Thyroid gland (tissue), 4 donors: ENCODE data around the gene ARHGAP8. TPM values are rescaled to one million over a fixed set of nuclear protein-coding genes. Genes with fewer than 3 reads are reported as not detected.

Experiments
- DNase-seq, 2 donors: peaks; one replicate each; pipeline ENCODE4 v3.0.0-alpha.2; 2019
- H3K27ac ChIP-seq, 3 donors: fragments of 200-600 bp; sonication (generic); 1 replicate in 2 of 3; 2 replicates in 1 of 3; pipeline ENCODE4 v1.5.1; 2016 to 2019; ENCODE audit warnings: mild to moderate bottlenecking in 1 of 3, moderate library complexity in 1 of 3
- H3K27me3 ChIP-seq: fragments of 200-600 bp; sonication (generic); one replicate; pipeline ENCODE4 v1.5.1; 2019
- H3K36me3 ChIP-seq, 2 donors: fragments of 200-600 bp; sonication (generic); one replicate each; pipeline ENCODE4 v1.5.1; 2016 to 2019
- H3K4me1 ChIP-seq, 2 donors: fragments of 200-600 bp; sonication (generic); one replicate each; pipeline ENCODE4 v1.5.1; 2017 to 2019
- H3K4me3 ChIP-seq, 3 donors: fragments of 200-600 bp; sonication (generic); replicated peaks in 1 of 3; 1 replicate in 2 of 3; 2 replicates in 1 of 3; pipeline ENCODE4 v1.5.1; 2016; ENCODE audit warnings: mild to moderate bottlenecking in 1 of 3
- H3K9me3 ChIP-seq: fragments of 200-600 bp; sonication (generic); one replicate; pipeline ENCODE4 v1.5.1; 2017
- POLR2A ChIP-seq, 2 donors: fragments of 450-650 bp; IDR thresholded peaks; one replicate each; pipeline ENCODE4 v1.6.1; 2017; ENCODE audit warnings: antibody characterized with exemption in 2 of 2, mild to moderate bottlenecking in 2 of 2, moderate library complexity in 1 of 2
- WGBS, 2 donors: methylation state at CpG; one replicate each; pipeline ENCODE4 v1.1.5; 2017; 5-methylcytosine and 5-hydroxymethylcytosine counted together
- intact Hi-C: fragments of 100-400 bp; cut with DNase I; formaldehyde crosslinking; loops from one replicate; pipeline ENCODE4 v1.15.1; 2023
- total RNA-seq, 4 donors: library from RNA; depleted of rRNA; stranded (reverse); fragments of >200 nt; gene quantifications; one replicate each; pipeline ENCODE4 v1.2.3, GENCODE V29; 2016
- TF ChIP-seq, protein P1 (sequence below), 6 experiments: fragments of 200-600 bp in 3 of 6; fragments of 450-650 bp in 3 of 6; sonication (generic) in 3 of 6; IDR thresholded peaks; one replicate each; pipeline ENCODE4 v1.5.1; 2016 to 2019; ENCODE audit warnings: antibody characterized with exemption in 6 of 6, mild to moderate bottlenecking in 2 of 6, inconsistent platforms in 1 of 6, moderate library complexity in 1 of 6

The ARHGAP8 gene
- total RNA-seq, 4 donors from 2014 or later, result 24.8 to 44.3 (median 28.0) TPM

DNA sequence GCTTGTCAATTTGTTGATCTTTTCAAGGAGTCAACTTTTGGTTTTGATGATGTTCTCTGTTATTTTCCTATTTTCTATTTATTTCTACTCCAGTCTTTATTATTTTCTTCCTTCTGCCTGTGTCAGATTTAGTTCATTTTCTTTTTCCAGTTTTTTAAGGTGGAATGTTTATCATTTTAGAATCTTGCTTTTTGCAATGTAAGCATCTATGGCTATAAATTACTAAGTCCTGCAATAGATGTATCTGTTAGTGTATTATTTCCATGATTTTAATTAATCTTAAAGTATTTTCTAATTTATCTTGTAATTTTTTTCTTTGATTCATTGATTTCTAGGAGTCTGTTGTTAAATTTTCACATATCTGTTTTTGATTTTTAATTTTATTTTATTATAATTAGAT, 81.7 kb downstream of the ARHGAP8 start:
- TF ChIP-seq, protein P1, sequence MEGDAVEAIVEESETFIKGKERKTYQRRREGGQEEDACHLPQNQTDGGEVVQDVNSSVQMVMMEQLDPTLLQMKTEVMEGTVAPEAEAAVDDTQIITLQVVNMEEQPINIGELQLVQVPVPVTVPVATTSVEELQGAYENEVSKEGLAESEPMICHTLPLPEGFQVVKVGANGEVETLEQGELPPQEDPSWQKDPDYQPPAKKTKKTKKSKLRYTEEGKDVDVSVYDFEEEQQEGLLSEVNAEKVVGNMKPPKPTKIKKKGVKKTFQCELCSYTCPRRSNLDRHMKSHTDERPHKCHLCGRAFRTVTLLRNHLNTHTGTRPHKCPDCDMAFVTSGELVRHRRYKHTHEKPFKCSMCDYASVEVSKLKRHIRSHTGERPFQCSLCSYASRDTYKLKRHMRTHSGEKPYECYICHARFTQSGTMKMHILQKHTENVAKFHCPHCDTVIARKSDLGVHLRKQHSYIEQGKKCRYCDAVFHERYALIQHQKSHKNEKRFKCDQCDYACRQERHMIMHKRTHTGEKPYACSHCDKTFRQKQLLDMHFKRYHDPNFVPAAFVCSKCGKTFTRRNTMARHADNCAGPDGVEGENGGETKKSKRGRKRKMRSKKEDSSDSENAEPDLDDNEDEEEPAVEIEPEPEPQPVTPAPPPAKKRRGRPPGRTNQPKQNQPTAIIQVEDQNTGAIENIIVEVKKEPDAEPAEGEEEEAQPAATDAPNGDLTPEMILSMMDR (IDR thresholded peaks at IDR 0.05), result no peak
- TF ChIP-seq POLR2A (IDR thresholded peaks at IDR 0.05), result no peak
- no peak overlapping the region for H3K4me3 ChIP-seq
- H3K36me3 ChIP-seq, result no peaks in the 10 kb centered on the region
- no peaks in the 10 kb centered on the region for H3K27me3 ChIP-seq
- no peak for DNase-seq
- no peak overlapping the region for H3K27ac ChIP-seq
- intact Hi-C loops, result no loop called here
- no peaks in the 10 kb centered on the region for H3K9me3 ChIP-seq
- no peaks in the 10 kb centered on the region for H3K4me1 ChIP-seq

DNA sequence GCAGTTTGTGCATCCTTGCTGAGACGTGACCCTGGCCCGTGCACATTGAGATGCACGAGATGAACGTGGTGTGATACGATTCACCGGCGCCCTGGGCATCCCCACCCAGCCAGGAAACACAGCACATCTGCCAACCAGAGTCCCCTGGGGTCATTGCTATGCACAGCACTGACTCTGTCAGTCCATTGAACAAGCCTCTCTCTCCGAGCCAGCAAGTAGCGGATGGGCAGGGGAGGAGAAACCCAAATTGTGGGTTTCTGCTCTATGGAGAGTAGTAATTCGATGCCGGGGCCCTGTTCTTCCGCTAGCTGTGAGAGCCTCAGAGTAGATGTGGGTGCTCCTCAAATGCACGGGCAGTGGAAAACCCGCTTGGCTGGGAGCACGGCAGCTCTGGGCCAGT, 85.1 kb downstream of the ARHGAP8 start:
- 84 to 91% methylated on average over 4 to 14 of the region's 15 CpGs for whole genome bisulfite sequencing, 2 donors
- no peak for DNase-seq

DNA sequence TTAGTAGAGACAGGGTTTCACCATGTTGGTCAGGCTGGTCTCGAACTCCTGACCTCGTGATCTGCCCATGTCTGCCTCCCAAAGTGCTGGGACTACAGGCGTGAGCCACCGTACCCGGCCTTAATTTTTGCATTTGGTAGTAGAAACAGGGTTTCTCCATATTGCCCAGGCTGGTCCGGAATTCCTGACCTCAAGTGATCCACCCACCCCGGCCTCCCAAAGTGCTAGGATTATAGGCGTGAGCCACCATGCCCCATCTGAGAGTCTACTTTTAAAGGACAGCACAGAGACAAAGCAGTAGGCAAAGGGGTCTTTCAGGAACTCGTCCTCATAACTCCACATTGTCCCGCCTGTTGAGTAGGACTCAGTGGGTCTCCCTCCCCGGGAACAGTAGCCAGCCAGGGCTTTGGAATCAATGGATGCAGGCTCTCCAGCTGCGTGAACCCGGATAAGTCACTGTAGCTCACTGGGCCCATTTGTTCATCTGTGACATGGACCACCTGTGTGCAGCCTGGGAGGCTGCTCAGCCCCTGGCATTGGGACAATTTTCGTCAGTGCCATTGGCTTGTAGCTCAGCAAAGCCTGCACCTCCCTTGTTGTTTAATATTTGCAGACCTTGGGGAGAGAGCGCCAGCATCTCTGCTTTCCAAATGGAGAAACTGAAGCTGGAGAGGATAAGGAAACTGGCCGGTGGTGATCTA, 86.1 kb downstream of the ARHGAP8 start:
- Histone ChIP-seq H3K4me1 (no peaks in the 10 kb centered on the region), H3K4me3 (no peak overlapping the region), H3K9me3 (no peaks in the 10 kb centered on the region), H3K27ac (no peak overlapping the region), H3K27me3 (no peaks in the 10 kb centered on the region), H3K36me3 (no peaks in the 10 kb centered on the region)
- no peak for DNase-seq
- intact Hi-C loops, result no loop called here
- TF ChIP-seq POLR2A (IDR thresholded peaks at IDR 0.05), result no peak
- TF ChIP-seq, protein P1 (IDR thresholded peaks at IDR 0.05), result no peak
- WGBS, 2 donors, result 88 to 89% methylated on average over 13 to 14 of the region's 16 CpGs

More for the DNA sequence above, 85.1 kb downstream of the ARHGAP8 start:
- Histone ChIP-seq H3K27ac (no peak overlapping the region), H3K27me3 (no peaks in the 10 kb centered on the region), H3K4me1 (no peaks in the 10 kb centered on the region), H3K36me3 (no peaks in the 10 kb centered on the region), H3K9me3 (no peaks in the 10 kb centered on the region), H3K4me3 (no peak overlapping the region)
- intact Hi-C loops, result no loop called here
- TF ChIP-seq, protein P1 (IDR thresholded peaks at IDR 0.05), result no peak
- TF ChIP-seq POLR2A (IDR thresholded peaks at IDR 0.05), result no peak

GRCh38 chr22:44839061-44839460, 86.7 kb downstream of the ARHGAP8 start:
- intact Hi-C loops, result no loop called here
- Histone ChIP-seq H3K4me1 (no peaks in the 10 kb centered on the region), H3K27me3 (no peaks in the 10 kb centered on the region), H3K4me3 (no peak overlapping the region), H3K27ac (no peak overlapping the region), H3K36me3 (no peaks in the 10 kb centered on the region), H3K9me3 (no peaks in the 10 kb centered on the region)
- TF ChIP-seq POLR2A (IDR thresholded peaks at IDR 0.05), result no peak
- TF ChIP-seq, protein P1 (IDR thresholded peaks at IDR 0.05), result no peak
- WGBS, 2 donors, result 78 to 85% methylated on average over 7 of the region's 7 CpGs
- DNase-seq, result no peak

DNA sequence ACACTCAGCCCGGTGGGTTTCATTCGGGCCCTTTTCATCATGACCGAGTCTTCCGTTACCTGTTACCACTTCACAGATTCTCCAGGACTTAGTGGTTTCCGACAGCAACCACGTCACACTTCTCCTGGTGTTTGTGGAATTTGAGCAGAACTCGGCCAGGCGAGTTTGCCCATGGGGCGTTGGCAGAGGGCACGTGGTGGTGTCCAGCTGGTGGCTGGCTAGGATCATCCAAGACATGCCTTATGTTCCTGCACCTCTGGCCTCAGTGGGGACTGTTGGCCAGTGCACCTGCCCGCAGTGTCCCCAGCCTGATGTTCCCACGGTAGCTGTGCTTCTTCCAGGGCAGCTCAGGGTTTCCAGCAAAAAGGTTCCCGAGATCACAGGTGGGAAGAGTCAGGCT, 87.3 kb downstream of the ARHGAP8 start:
- DNase-seq, result no peak
- Histone ChIP-seq H3K9me3 (no peaks in the 10 kb centered on the region), H3K4me1 (no peaks in the 10 kb centered on the region), H3K27ac (no peak overlapping the region), H3K4me3 (no peak overlapping the region), H3K27me3 (no peaks in the 10 kb centered on the region), H3K36me3 (no peaks in the 10 kb centered on the region)
- TF ChIP-seq POLR2A (IDR thresholded peaks at IDR 0.05), result no peak
- TF ChIP-seq, protein P1 (IDR thresholded peaks at IDR 0.05), result no peak
- intact Hi-C loops, result no loop called here
- 88 to 90% methylated on average over 13 of the region's 13 CpGs for WGBS, 2 donors
